Ureter (tissue), 1 donor: ENCODE results near the gene PID1. TPM values are rescaled to one million over a fixed set of nuclear protein-coding genes. Genes with fewer than 3 reads are reported as not detected.
"Not testable (repeated sequence)": the region's sequence is repeated elsewhere in the genome, so short reads cannot be mapped to it uniquely, and the experiment has no call there.

Experiments used
- DNase-seq: peaks from one replicate; pipeline ENCODE4 v3.0.0-alpha.2; 2020; ENCODE audit warnings: low spot score
- total RNA-seq: library from RNA; stranded (reverse); gene quantifications from one replicate; pipeline ENCODE4 v1.2.4, GENCODE V29; 2023
- donor health status: DM: yes; HTN: yes; CAD: no.

Gene PID1
- total RNA-seq, 1 donor from 2014 or later = 25.8 TPM

GRCh38 chr2:229076886-229077285 is 194.2 kb downstream of the PID1 start:
- not testable (repeated sequence) for DNase-seq

GRCh38 chr2:229073935-229074334 is 197.2 kb downstream of the PID1 start:
- DNase-seq = no peak

GRCh38 chr2:229071292-229071976 is 199.7 kb downstream of the PID1 start:
- DNase-seq = no peak

- DNase-seq = no peak
These were observed 204.9 kb downstream of the PID1 start for GRCh38 chr2:229066121-229066715.

- no peak for DNase-seq
These were observed 206.3 kb downstream of the PID1 start for GRCh38 chr2:229064749-229065148.

- DNase-seq = no peak
These were observed 210.9 kb downstream of the PID1 start for GRCh38 chr2:229060147-229060546.

GRCh38 chr2:229059331-229060033 is 211.6 kb downstream of the PID1 start:
- DNase-seq = no peak

GRCh38 chr2:229057976-229058553 is 213.0 kb downstream of the PID1 start:
- DNase-seq = no peak

- no peak for DNase-seq
These were observed 216.8 kb downstream of the PID1 start for GRCh38 chr2:229054311-229054710.

- no peak for DNase-seq
These were observed 219.3 kb downstream of the PID1 start for GRCh38 chr2:229051798-229052197.

- DNase-seq = no peak
These were observed 221.0 kb downstream of the PID1 start for GRCh38 chr2:229050133-229050532.

- DNase-seq = no peak
These were observed 223.0 kb downstream of the PID1 start for GRCh38 chr2:229048134-229048533.

GRCh38 chr2:229045671-229046070 is 225.4 kb downstream of the PID1 start:
- no peak for DNase-seq

GRCh38 chr2:229044581-229044980 is 226.5 kb downstream of the PID1 start:
- DNase-seq = no peak

- no peak for DNase-seq
These were observed 227.4 kb downstream of the PID1 start for GRCh38 chr2:229043681-229044080.

- DNase-seq = no peak
These were observed 228.7 kb downstream of the PID1 start for GRCh38 chr2:229042349-229042748.

- no peak for DNase-seq
These were observed 229.4 kb downstream of the PID1 start for GRCh38 chr2:229041691-229042090.

GRCh38 chr2:229037621-229038020 is 233.5 kb downstream of the PID1 start:
- DNase-seq = no peak

- DNase-seq = no peak
These were observed 237.3 kb downstream of the PID1 start for GRCh38 chr2:229033816-229034215.

GRCh38 chr2:229032608-229033234 is 238.4 kb downstream of the PID1 start:
- DNase-seq = no peak

GRCh38 chr2:229027353-229028105 is 243.6 kb downstream of the PID1 start:
- DNase-seq = no peak
